ENCODE results near the gene ZNF24.

DNA sequence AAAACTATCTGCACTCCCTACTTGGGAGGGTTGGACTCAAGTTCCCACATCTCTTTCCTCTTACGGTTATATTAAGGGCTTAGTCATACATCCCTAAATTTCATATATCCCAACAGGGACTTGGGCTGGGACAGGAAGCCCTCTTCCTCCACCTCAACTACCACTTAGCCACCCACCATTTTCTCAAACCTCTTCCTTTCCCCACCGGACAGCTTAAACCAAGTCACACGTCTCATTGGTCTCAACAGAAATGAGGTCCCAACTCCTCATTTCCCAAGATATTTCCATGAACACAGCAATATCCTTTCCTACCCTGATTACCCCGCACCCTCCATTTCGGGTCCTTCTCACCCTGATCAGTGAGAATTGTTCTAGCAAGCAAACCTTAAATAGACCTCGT, 54.9 kb downstream of the ZNF24 start:
- no peak for TF ChIP-seq EZH2 (IDR thresholded peaks at IDR 0.05)
- no peak for TF ChIP-seq POLR2AphosphoS5 (IDR thresholded peaks at IDR 0.05; ENCODE audit: borderline replicate concordance, low read depth, low read length)

Measured in SK-N-MC (cell line).